Frontal cortex (tissue), 4 donors: ENCODE results near the gene TTLL3. TPM values are rescaled to one million over a fixed set of nuclear protein-coding genes. Genes with fewer than 3 reads are reported as not detected.
"Not testable (repeated sequence)": the region's sequence is repeated elsewhere in the genome, so short reads cannot be mapped to it uniquely, and the experiment has no call there.

Experiments
- DNase-seq, 2 donors: peaks; one replicate each; pipeline ENCODE4 v3.0.0; 2012; ENCODE audit warnings: low spot score in 2 of 2
- FAIRE-seq: peaks from 2 replicates; lab custom pipeline; 2012; peaks lifted over from hg19 to GRCh38; lab: Jason Lieb, UNC
- total RNA-seq: library from RNA; depleted of rRNA; stranded (reverse); fragments of >200 nt; gene quantifications from one replicate; pipeline ENCODE4 v1.2.3, GENCODE V29; 2014
- donor health status: control.
- donor health status: control.
- donor health status: control.

The TTLL3 gene
- total RNA-seq, 1 donor from 2014 or later: 17.1 TPM

GRCh38 chr3:9828801-9829755 is 19.0 kb downstream of the TTLL3 start:
- no peak for FAIRE-seq
- no peak for DNase-seq

- no peak for FAIRE-seq
- no peak for DNase-seq
Measured at GRCh38 chr3:9831253-9831652, 21.2 kb downstream of the TTLL3 start.

DNA sequence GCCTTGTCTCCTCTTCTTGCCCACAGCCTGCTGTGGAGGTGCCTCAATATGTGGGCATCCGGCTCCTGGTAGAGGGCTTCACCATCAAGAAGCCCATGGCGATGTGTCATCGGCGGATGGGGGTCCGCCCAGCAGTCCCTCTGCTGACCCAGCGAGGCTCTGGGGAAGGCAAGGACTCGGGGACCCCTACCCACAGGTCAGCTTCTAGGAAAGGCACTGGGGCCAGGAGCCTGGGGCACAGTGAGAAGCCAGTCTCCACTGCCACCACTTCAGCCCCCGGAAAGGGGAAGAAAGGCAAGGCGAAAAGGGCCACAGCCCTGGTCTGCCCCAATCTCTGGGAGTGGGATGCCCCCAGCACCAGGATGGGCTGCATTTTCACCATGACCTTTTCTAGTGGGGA is 23.0 kb downstream of the TTLL3 start:
- DNase-seq: no peak
- no peak for FAIRE-seq

GRCh38 chr3:9834520-9835380 is 24.7 kb downstream of the TTLL3 start:
- FAIRE-seq (no peak), DNase-seq (no peak)

GRCh38 chr3:9837701-9838582 is 27.9 kb downstream of the TTLL3 start:
- FAIRE-seq (no peak), DNase-seq (no peak)

GRCh38 chr3:9838856-9839255 is 28.8 kb downstream of the TTLL3 start:
- FAIRE-seq: no peak

GRCh38 chr3:9841015-9841414 is 31.0 kb downstream of the TTLL3 start:
- FAIRE-seq: no peak

More at GRCh38 chr3:9838856-9839255, 28.8 kb downstream of the TTLL3 start:
- DNase-seq: no peak

GRCh38 chr3:9843715-9844438 is 33.8 kb downstream of the TTLL3 start, which contains the start of gene RPUSD3:
RPUSD3 (minus strand) TSS chr3:9844008; CDS start chr3:9843990, 18 bp downstream.
- FAIRE-seq (no peak), DNase-seq (peak; percentile 95 to 99)

More at GRCh38 chr3:9841015-9841414, 31.0 kb downstream of the TTLL3 start:
- DNase-seq: no peak

DNA sequence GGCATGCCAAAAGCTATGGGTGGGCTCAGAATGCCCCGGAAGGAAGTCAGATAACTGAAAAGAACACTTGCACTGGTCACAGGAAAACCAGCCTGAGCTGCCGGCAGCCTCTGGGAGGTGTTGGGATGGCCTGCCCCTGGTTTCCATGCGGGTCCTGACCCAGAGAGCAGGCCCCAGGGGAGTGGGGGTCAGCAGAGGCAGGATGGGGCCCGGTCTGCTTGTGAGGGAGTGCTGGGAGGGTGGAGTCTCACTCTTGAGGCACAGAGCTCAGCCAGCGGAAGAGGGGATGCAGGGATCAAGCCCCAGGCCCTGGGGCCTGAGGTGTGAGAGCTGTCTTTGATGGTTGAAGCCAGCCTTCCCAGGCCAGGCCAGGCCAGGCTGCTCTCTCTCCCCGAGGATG is 36.2 kb downstream of the TTLL3 start:
- no peak for FAIRE-seq
- DNase-seq: no peak

DNA sequence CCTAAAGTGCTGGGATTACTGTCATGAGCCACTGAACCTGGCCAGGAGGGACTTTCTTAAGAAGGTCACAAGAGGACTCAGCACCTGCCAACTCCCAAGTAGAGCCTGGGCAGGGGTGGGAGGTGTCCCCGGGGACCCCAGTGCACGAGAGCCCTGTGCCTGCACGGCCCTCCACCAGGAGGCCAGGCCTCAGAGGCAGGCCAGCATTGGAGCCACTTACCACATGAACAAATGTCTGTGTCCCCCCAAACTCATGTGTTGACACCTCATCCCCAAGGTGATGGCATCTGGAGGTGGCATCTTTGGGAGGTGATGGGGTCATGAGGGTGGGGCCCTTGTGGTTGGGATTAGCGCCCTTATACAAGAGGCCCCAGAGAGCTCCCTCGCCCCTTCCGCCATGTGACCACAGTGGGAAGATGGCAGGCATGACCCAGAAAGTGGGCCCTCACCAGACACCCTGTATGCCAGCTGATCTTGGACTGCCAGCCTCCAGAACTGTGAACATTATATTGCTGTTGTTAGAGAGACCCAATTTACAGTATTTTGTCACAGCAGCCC is 36.9 kb downstream of the TTLL3 start:
- no peak for FAIRE-seq
- DNase-seq: no peak

GRCh38 chr3:9847870-9848269 is 37.8 kb downstream of the TTLL3 start:
- DNase-seq, FAIRE-seq: not testable (repeated sequence)

GRCh38 chr3:9848860-9849259 is 38.8 kb downstream of the TTLL3 start:
- DNase-seq, FAIRE-seq: not testable (repeated sequence)

- FAIRE-seq, DNase-seq: not testable (repeated sequence)
Measured at GRCh38 chr3:9851383-9851782, 41.3 kb downstream of the TTLL3 start.

GRCh38 chr3:9851926-9852325 is 41.9 kb downstream of the TTLL3 start:
- FAIRE-seq, DNase-seq: not testable (repeated sequence)

GRCh38 chr3:9852528-9852927 is 42.5 kb downstream of the TTLL3 start:
- no peak for FAIRE-seq
- DNase-seq: no peak

DNA sequence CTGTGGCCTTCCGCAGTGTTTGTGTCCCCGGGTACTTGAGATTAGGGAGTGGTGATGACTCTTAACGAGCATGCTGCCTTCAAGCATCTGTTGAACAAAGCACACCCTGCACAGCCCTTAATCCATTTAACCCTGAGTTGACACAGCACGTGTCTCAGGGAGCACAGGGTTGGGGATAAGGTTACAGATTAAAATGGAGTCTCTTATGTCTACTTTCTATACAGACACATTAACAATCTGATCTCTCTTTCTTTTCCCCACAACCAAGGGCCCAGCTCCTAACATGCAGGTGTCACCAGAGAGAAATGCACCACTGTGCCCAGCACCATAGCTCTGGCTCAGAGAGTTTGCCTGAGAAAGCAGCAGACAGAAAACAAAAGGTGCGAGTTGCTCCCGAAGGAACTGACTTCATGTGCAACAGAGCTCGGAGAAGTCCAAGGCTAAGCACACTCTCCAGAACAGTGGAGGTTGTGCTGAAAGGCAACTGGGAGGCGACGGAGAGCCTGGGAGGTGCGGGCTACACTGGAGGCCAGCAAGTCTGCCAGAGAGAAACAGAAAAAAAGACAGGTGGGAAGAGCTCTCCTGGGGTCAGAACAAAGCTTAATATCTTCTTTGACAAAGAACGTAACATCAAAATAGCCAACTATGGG is 44.4 kb downstream of the TTLL3 start:
- not testable (repeated sequence) for DNase-seq, FAIRE-seq

- FAIRE-seq: no peak
Measured at GRCh38 chr3:9855594-9855993, 45.5 kb downstream of the TTLL3 start.

GRCh38 chr3:9859530-9860025 is 49.5 kb downstream of the TTLL3 start:
- DNase-seq (no peak), FAIRE-seq (no peak)

More at GRCh38 chr3:9855594-9855993, 45.5 kb downstream of the TTLL3 start:
- no peak for DNase-seq
